ENCODE measurements around the gene B3GNT7.
A peak's percentile ranks its signal among the peaks of the same experiment; 100 is the strongest.

The B3GNT7 gene

DNA sequence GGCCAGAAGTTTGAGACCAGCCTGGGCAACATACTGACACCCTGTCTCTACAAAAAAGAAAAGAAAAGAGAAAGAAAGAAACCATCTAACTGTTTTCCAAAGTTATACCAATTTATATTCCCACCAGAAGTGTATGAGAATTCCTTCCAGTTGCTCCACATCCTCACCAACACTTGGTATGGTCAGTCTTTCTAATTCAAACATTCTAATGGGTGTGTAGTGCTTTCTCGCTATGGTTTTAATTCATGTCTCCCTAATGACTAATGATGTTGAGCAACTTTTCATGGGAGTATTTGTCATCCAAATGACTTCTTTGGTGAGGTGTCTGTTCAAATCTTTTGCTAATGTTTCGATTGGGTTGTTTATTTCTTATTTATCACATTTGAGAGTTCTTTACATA is 10.5 kb upstream of the B3GNT7 start:
- no peak for DNase-seq (ENCODE audit: low spot score)

DNA sequence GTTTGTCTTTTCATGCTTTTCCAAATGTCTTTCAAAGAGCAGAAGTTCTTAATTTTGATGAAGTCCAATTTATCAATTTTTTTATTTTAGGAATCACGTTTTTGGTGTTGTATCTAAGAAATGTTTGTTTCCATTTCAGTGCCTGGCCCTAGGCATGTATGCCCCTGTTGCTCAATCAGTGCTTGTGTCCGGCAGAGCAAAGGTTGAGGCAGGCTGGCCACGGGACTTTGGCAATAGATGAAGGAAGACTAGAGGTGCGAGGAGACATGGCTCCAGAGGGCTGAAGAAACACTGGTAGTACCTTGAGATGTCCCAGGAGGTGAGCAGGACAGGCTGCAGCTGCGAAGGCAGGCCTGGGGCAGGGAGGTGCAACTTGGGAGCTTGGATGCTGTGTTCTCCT is 10.1 kb upstream of the B3GNT7 start:
- no peak for DNase-seq (ENCODE audit: low spot score)

DNA sequence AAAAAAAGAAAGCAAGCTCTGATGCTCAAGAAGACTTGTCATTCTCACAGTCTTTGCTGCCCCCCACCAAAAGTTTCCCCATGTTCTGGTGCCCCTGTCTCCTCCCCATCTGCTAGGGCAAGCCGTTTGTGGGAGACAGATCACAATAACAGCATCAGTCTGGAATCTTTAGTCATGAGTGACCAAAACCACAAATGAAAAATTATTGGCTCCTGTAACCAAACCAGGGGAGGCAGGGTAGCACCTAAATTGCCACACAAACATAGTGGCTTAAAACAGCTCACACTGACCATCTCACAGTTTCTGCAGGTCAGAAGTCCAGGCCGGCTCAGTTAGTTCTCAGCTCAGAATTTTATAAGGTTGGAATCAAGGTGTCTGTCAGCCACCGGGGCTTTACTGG is 9.1 kb upstream of the B3GNT7 start:
- DNase-seq (ENCODE audit: low spot score), result no peak

DNA sequence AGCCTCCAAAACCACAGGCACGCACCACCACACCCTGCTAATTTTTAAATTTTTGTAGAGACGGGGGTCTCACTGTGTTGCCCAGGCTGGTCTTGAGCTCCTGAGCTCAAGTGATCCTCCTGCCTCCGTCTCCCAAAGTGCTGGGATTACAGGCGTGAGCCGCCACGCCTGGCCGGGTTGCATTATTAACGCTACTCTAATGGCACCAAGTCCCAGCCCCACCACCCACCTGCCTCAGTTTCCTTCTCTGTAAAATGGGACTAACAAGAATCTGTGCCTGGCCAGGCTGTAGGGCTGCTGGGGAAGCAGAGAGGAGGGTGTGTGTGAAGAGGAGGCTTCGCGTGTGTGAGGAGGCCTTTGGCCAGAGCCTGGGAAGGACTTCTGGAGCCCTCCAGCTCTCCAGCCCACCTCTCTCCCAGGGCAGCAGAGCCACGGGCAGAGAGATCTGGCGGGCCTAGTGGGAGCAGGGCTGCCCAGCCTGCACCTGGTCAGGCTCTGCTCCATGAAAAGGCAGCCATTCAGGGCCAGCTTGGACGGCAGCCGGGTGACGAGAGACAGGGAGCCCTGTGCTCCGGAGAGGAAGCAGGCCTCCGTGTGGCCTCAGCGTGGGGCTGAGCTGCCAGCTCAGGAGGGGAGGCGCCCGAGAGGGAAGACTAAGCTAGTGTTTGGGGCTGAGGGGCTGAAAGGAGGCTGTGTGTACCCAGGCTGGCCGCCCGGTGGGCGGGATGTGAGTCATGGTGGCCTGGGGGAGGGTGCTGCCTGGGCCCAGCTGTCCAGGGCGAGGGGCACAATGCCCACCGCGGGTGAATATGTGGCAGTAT is 7.4 kb upstream of the B3GNT7 start:
- no peak for DNase-seq (ENCODE audit: low spot score)

DNA sequence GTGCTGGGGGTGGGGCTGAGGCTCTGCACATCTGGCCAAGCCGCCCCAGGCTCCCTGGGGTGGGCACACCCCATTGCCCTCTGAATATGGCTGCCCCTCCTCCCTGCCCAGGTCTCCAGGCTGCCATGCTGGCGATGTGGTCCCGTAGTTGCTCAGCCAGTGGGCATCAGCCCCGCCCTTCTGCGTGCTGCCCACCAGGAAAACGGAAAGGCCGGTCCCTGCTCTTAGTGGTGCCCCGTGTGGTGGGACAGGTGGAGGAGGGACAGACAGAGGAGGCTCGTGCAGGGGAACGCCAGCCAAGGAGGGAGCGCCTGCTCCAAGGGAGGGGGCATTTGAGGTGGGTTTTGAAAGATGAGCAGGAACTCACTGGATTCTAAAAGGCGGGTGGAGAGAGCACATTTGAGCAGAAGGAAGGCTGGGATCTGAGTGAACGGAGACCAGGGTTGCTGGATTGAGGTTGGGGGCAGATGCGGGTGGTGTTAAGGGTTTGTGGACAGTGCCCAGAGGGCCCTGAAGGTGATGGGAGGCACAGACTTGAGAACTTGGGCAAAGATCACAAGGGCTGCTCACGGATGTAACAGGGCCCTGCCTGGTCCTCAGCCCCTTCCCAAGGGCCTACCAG is 6.7 kb upstream of the B3GNT7 start:
- DNase-seq (ENCODE audit: low spot score), result no peak

DNA sequence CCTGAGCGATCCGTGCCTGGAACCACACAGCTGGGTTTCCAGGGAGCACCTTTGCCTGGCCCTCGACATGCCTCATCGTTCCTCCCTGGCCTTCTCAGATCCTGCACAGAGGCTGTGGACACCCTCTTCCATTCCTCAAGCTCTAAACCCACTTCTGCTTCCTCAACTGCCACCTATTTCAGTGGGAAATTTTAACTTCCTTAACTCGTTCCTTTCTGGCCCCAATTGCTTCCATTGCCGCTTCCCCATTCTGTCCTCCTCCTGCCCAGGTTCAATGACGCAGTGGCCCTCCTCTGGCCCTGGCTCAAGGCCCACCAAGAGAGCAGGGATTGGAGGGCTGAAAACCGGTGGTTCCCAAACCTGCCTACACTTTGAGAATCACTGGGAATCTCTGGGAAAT is 4.8 kb upstream of the B3GNT7 start:
- no peak for DNase-seq (ENCODE audit: low spot score)

DNA sequence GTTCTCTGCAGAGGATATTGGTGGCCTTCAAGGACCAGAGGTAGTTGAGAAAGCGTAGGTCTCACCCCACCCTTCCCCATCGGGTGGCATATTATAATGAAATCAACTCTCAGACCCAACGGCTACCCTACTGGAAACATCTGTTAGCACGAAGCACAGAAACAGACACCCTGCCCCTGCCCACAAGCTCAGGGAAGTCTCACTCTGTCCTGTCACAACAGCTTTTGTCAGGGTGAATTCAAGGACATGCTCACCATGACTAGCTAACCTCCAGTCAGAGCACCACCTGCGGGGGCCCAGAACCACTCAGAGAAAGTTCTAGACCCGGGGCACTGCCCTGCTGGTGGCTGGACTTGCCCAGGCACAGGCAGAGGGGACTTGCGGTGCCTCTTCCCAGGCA is 3.5 kb upstream of the B3GNT7 start:
- DNase-seq (ENCODE audit: low spot score), result no peak

DNA sequence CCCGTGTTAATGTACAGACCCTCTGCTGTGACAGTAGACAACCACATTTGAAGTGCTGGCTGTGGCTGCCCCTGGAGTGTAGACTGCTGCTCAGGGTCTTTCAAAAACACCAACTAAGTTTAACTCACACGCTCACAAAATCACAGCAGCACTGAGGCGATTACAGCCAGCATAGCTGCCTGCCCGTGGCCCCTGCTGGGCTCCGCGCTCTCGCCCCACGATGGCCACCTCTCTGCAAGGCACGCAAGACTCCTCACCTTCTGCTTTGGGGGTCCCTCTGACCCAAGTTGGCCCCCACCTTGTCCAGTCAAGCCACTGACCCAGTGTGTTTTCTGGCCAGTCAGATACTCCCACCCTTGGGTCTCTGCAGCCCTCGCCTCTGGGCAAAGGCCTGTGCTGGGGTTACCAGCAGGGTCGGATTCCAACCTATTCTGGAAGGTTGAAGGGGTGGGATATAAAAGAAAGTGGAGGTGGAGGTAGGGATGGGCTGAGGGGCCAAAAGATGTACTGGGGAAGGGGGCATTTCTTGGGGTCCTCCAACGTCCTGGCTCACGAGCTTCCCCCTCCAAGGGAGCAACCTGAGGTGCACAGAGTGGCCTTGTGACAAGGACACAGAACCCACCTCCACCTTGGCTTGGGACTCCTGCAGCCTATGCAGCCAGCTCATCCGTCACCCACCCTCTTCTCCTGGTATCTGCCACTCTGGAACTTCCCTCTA is 2.9 kb upstream of the B3GNT7 start:
- DNase-seq (ENCODE audit: low spot score), result no peak

DNA sequence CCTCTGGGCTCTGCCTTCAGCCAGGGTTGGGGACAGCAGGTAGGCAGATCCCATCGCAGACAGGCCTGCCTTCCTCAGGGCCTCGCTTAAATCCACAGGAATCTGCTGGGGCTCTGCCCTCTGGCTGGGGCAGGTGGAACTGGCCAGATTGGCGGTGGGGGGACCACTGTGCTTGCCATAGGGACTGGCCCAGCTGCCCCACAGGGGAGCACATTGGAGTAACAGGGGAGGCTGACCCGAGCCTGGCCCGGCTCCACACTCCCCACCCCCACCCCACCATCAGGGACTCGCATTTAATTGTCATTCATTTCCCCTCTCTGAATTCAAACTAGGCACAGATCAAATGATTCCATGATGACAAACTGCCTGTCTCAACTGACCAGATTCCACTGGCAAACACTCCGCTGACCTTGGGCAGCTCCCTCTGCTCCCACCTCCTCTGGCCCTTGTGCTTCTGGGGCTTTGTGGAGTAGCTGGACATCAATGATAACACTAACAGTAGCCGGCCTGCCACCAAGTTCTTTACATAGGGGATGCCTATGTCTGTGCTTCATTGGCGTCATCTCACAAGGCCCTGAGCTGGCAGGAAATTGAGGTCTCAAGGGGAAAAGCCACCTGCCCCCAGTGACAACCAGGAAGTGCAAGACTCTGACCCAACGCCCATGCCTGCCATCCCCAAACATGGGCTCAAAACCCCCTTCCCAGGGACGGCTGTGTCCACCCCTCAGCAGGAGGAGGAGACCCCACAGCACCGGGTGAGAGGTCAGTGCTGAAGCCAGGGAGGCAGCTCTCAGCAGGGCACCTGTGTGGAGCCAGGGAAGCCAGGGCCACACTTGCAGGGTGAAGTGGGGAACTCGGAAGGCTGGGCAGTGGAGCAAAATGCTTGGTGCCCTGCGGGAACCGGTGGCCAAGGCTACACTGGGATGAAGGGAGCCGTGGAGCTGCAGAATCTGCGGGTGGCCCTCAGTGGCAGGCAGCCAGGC is 2.1 kb upstream of the B3GNT7 start:
- DNase-seq (ENCODE audit: low spot score), result no peak

DNA sequence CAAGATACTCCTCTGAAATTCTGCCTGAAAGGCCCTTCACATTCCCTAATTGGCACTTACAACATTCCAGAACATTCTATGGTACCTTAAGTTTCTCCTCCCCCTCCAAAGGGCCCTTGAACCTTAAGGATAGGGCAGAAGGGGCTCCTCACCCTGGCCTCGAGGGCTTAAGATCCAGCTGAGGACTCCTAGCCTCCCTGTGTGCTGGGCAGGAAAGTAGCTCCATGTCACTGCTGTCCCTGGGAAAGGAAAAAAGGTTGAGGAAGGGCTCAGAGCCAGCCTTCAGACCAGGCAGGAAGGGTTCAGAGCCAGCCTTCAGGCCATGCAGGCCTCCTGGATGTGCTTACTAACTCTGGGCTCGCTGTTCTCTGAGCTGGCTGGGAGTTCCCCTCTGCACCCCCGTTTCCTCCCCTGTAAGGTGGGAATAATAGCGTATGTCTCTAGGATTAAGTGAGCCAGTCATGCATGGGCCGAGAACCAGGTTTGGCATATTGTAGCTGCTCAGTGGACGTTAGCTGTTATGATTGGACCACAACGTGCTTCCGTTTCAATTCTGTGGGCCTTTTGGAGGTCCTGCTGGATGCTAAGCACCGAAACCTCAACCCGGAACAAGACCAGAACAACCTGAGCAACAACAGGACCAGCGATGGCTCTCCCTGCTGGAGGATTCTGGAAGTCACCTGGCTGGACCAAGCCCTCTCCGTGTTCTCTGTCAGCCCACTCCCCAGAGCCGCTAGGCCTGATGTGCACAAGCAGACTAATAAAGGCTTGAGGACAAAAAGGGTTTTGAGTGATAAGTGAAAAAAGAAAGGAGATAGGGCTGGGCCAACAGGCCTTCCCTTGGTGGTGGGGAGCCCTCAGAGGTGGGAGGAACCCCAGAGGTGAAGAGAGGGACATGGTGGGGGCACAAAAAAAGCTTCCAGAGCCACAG is 1.0 kb upstream of the B3GNT7 start:
- no peak for DNase-seq (ENCODE audit: low spot score)

DNA sequence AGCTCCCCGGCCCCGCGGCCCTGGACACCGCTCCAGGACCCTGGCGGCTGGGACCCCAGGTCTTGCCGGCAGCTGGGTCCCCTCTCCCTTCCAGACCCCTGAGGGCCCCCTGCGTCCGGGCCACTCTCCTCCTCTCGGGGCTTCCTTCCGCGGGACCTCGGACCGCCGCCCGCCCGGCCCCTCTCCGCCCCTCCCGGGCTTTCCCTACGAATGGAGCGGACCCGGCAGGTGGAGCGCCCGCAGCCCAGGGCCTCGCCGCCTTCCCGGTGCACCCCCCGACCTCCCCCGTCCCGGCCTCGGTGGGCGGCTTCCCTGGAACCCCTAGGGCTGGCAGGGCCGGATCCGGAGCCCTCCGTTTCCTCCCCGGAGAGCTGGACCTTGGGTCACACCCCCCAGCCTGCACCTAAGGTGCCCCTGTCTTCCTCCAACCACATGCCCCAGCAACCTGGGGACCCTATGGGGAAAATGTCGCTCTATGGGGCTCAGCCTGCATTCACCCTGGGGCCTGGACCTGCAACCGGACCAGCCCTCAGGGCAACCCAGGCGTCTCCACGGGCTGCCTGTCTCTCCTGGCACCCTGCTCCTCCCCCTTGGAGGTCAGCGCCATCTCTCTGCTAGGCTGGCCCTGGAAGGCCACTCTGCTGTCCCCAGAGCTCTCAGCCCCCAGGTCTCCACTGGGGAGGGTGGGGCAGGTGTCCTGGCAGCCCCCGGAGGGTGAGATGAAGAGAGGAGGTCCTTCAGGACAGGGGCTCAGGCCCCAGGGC is 730 bp downstream of the B3GNT7 start:
- no peak for DNase-seq (ENCODE audit: low spot score)

DNA sequence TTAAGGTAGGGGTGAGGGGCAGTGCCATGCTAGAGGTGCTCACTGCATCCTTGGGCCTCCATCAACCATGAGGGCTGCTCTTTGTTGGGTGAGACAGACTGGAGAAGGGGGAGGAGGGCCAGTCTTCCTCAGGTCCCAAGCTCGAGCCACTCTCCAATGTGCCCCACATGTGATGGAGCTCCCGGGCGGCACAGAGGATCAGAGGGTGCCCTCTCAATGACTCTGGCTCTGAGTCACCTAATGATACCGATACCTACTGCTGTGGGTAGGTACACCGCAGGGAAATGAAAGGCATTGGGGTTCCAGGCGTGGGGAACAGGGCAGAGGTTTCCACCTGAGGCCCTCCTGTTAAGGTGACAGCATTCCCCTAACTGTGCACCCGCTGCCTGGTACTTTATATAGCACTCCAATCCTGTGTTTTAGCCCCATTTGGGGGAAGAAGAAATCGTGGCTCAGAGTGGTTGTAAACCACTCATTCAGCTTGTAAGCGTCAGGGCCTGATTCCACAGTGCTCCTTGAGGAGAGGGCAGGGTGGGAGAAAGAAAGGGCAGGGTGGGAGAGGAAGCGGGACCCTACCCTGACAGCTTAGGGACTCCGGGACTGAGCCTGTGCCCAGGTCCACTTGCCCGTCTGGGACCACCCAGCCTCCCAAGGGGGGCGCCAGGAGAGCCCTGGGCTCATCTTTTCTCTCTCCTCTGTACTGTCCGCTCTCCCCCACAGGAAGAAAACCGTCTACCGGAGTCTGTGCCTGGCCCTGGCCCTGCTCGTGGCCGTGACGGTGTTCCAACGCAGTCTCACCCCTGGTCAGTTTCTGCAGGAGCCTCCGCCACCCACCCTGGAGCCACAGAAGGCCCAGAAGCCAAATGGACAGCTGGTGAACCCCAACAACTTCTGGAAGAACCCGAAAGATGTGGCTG is 1.8 kb downstream of the B3GNT7 start:
- no peak for DNase-seq (ENCODE audit: low spot score)

DNA sequence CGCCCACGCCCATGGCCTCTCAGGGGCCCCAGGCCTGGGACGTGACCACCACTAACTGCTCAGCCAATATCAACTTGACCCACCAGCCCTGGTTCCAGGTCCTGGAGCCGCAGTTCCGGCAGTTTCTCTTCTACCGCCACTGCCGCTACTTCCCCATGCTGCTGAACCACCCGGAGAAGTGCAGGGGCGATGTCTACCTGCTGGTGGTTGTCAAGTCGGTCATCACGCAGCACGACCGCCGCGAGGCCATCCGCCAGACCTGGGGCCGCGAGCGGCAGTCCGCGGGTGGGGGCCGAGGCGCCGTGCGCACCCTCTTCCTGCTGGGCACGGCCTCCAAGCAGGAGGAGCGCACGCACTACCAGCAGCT is 2.4 kb downstream of the B3GNT7 start:
- no peak for DNase-seq (ENCODE audit: low spot score)

DNA sequence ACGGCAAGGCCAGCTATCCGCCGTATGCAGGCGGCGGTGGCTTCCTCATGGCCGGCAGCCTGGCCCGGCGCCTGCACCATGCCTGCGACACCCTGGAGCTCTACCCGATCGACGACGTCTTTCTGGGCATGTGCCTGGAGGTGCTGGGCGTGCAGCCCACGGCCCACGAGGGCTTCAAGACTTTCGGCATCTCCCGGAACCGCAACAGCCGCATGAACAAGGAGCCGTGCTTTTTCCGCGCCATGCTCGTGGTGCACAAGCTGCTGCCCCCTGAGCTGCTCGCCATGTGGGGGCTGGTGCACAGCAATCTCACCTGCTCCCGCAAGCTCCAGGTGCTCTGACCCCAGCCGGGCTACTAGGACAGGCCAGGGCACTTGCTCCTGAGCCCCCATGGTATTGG is 3.1 kb downstream of the B3GNT7 start:
- DNase-seq (ENCODE audit: low spot score), result no peak

DNA sequence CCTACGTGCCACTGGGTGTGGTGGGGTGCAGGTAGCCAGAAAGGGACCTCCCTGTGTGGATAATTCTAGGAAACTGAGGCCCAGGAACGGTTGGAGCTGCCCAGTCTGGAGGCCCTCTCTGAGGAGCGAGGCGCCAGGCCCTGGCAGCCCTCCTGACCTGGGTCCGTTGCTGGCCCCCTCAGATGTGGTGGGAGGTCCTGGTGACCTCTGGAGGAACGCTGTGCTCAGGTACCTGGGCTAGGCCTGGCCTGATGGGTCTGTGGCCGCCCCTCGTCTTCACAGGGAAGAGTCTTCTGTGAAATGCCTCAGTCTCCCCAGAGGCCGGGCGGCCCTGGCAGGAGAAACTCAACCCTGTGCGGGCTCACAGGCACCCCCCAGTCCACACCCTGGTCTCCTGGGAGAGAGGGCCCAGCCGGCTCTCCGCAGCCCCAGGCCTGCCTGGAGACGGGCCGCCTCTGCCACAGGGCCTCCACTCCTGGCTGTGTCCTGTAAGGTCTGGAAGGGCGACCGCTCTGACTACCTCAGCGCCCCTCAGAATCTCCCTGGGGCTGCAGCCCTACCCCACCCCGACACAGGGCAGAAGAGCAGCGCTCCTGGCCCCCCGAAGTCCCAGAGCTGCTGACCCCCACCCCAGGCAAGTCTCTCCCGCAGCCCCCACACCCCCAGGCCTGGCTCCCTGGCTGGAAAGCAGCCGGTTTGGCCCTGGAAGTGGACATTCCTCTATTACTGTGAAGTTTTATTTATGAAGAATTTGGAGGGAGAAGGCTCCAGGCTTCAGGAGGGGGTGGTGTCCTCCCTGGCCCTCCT is 3.7 kb downstream of the B3GNT7 start:
- no peak for DNase-seq (ENCODE audit: low spot score)

DNA sequence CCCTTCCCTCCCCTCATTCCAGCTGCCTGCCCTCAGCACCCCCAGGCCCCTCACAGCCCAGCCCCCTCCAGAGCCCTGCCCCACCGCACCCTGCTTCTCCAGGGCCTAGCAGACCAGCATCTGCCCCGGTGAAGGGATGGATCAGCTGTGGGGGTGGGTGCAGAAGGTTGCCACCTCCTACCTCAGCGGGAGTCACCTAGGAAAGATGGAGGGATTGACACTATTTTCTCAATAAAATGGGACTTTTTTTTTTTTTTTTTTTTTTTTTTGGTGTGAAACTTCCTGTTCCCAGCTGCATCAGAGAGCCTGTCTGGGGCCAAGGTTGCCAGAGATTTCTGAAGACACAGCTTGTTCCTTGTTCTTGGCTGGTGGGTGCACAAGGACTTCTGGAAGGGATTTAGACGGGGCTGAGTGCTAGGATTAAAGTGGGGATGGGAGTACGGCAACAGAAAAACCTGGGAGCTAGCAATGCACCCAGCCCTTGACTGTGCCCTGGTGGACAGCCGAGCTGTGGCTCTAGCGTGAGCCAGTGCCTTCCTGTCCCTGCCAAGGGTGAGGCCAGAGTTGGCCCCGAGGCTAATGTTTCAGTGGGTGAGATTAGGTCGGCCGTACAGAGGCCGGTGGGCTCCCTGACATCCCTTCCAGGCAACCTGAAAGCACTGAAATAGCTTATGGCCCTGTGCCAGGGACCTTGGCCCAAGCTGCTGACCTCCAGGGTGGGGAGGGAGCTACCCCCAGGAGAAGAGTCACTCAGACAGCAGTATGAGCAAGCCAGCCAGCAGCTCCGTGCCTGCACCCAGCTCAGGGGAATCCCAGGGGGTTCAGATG is 4.6 kb downstream of the B3GNT7 start:
- DNase-seq (ENCODE audit: low spot score), result peak; percentile 38

DNA sequence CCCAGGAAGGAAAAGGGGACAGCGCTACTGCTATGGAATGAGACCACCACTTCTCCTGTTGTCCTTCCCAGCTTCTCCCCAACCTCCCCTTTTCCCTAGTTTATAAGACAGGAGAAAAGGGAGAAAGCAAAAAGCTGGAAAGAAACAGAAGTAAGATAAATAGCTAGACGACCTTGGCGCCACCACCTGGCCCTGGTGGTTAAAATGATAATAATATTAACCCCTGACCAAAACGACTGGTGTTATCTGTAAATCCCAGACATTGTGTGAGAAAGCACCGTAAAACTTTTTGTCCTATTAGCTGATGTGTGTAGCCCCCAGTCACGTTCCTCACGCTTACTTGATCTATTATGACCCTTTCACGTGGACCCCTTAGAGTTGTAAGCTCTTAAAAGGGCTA is 5.2 kb downstream of the B3GNT7 start:
- peak; percentile 49 for DNase-seq (ENCODE audit: low spot score)
